HepG2 (cell line): ENCODE data around the gene ARMC8. TPM values are rescaled to one million over a fixed set of nuclear protein-coding genes. Genes with fewer than 3 reads are reported as not detected.
A peak's percentile ranks its signal among the peaks of the same experiment; 100 is the strongest.

ENCODE experiments used
- ATAC-seq: fragments of 200-7000 bp; cut with Tn5 transposase; 3 replicates; pipeline ENCODE4 v1.9.1; 2020; ENCODE audit warnings: mild to moderate bottlenecking, moderate library complexity
- BruUV-seq: library from RNA; stranded (reverse); fragments of 400-500 nt; replicated peaks from 2 replicates; lab custom pipeline; 2021; lab: Mats Ljungman, UMichigan
- CTCF ChIA-PET: fragments of 300-600 bp; formaldehyde crosslinking; extraction: SDS; loops from one replicate; lab custom pipeline; 2021; ENCODE audit warnings: low total read pairs, inconsistent platforms, low intra/inter-chr PET ratio; lab: Yijun Ruan, JAX
- POLR2A ChIA-PET: fragments of 350-600 bp; sonication (Branson Sonifier 250); formaldehyde crosslinking; loops from one replicate; lab custom pipeline; 2020; ENCODE audit warnings: antibody characterized with exemption, inconsistent platforms; lab: Yijun Ruan, JAX
- DNase-seq: peaks from one replicate; pipeline ENCODE4 v3.0.0-alpha.2; 2015; ENCODE audit warnings: low spot score
- FAIRE-seq: peaks from 3 replicates; lab custom pipeline; 2011; peaks lifted over from hg19 to GRCh38; lab: Jason Lieb, UNC
- H2AFZ ChIP-seq: one replicate; pipeline ENCODE4 v1.6.1; 2011; ENCODE audit warnings: low read length, inconsistent platforms
- H3K27ac ChIP-seq: fragments of 300-600 bp; 3 replicates; pipeline ENCODE4 v1.8.0; 2011; ENCODE audit warnings: mixed run types, mild to moderate bottlenecking, mixed read lengths, low read length, inconsistent platforms; ENCODE audit not compliant: insufficient read depth; ENCODE audit errors: extremely low read length
- H3K27me3 ChIP-seq, 2 experiments: fragments of 200-600 bp in 1 of 2; 2 replicates in 1 of 2; 3 replicates in 1 of 2; pipeline versions ENCODE4 v1.6.0 to v1.8.0; 2011; ENCODE audit warnings: low read length in 2 of 2, mild to moderate bottlenecking in 2 of 2, moderate library complexity in 2 of 2, inconsistent platforms in 1 of 2; ENCODE audit not compliant: insufficient read depth in 2 of 2, control insufficient read depth in 1 of 2
- H3K36me3 ChIP-seq, 2 experiments: fragments of 200-600 bp in 1 of 2; replicated peaks in 1 of 2; 2 replicates in 1 of 2; 3 replicates in 1 of 2; pipeline versions ENCODE4 v1.5.1 to v1.8.0; 2011; ENCODE audit warnings: low read length in 2 of 2, inconsistent platforms in 1 of 2; ENCODE audit not compliant: insufficient read depth in 2 of 2, control insufficient read depth in 1 of 2
- H3K4me1 ChIP-seq: 2 replicates; pipeline ENCODE4 v1.5.1; 2012; ENCODE audit warnings: low read length, inconsistent platforms; ENCODE audit not compliant: insufficient read depth
- H3K4me2 ChIP-seq: 2 replicates; pipeline ENCODE4 v1.6.0; 2011; ENCODE audit warnings: low read depth, low read length, inconsistent platforms
- H3K4me3 ChIP-seq, 3 experiments: fragments of 200-600 bp in 1 of 3; sonication (generic), shearing (Covaris generic) in 1 of 3; replicated peaks in 1 of 3; 2 replicates each; pipeline ENCODE4 v1.5.1; 2011 to 2016; ENCODE audit warnings: low read length in 3 of 3, inconsistent platforms in 2 of 3, low read depth in 2 of 3, mild to moderate bottlenecking in 2 of 3, control low read depth in 1 of 3, mixed read lengths in 1 of 3; ENCODE audit not compliant: insufficient read depth in 1 of 3
- H3K79me2 ChIP-seq: one replicate; pipeline ENCODE4 v1.6.1; 2011; ENCODE audit warnings: low read length, inconsistent platforms; ENCODE audit not compliant: insufficient read depth
- H3K9ac ChIP-seq: 2 replicates; pipeline ENCODE4 v1.6.0; 2011; ENCODE audit warnings: mild to moderate bottlenecking, low read depth, low read length, inconsistent platforms; ENCODE audit not compliant: insufficient read depth
- H3K9me3 ChIP-seq: 2 replicates; pipeline ENCODE4 v1.5.1; 2012; ENCODE audit warnings: mild to moderate bottlenecking, low read length
- H4K20me1 ChIP-seq: 2 replicates; pipeline ENCODE4 v1.6.0; 2011; ENCODE audit warnings: inconsistent platforms, mild to moderate bottlenecking, low read length, moderate library complexity; ENCODE audit not compliant: insufficient read depth
- FOSL1 ChIP-seq: sonication (generic); formaldehyde crosslinking; IDR thresholded peaks from 2 replicates; pipeline ENCODE4 v1.9.0; 2021; ENCODE audit warnings: missing genetic modification reagents, borderline replicate concordance
- FOXK1 ChIP-seq: sonication (generic); formaldehyde crosslinking; IDR thresholded peaks from 2 replicates; pipeline ENCODE4 v1.4.0; 2020; ENCODE audit warnings: low read depth, missing genetic modification reagents, borderline replicate concordance
- HNF4G ChIP-seq, 2 experiments: sonication (generic) in 1 of 2; formaldehyde crosslinking in 1 of 2; IDR thresholded peaks; 2 replicates each; pipeline versions ENCODE4 v1.4.0 to v1.6.1; 2011 to 2020; ENCODE audit warnings: borderline replicate concordance in 2 of 2, low read depth in 2 of 2, mild to moderate bottlenecking in 2 of 2, low read length in 1 of 2, missing genetic modification reagents in 1 of 2, moderate library complexity in 1 of 2
- KAT8 ChIP-seq: IDR thresholded peaks from 2 replicates; pipeline ENCODE4 v1.6.1; 2016; ENCODE audit warnings: missing genetic modification reagents, missing compliant biosample characterization
- KLF9 ChIP-seq: IDR thresholded peaks from 2 replicates; pipeline ENCODE4 v1.6.1; 2016; ENCODE audit warnings: low read depth
- NFYB ChIP-seq: sonication (generic); formaldehyde crosslinking; IDR thresholded peaks from 2 replicates; pipeline ENCODE4 v1.4.0; 2020; ENCODE audit warnings: missing genetic modification reagents
- POGZ ChIP-seq: sonication (generic); formaldehyde crosslinking; IDR thresholded peaks from 2 replicates; pipeline ENCODE4 v1.4.0; 2020; ENCODE audit warnings: mild to moderate bottlenecking, missing genetic modification reagents
- STAG1 ChIP-seq: sonication (generic); formaldehyde crosslinking; IDR thresholded peaks from 2 replicates; pipeline ENCODE4 v1.4.0; 2020; ENCODE audit warnings: missing genetic modification reagents
- ZFP90 ChIP-seq: sonication (generic); formaldehyde crosslinking; IDR thresholded peaks from 2 replicates; pipeline ENCODE4 v1.8.0; 2022; ENCODE audit warnings: missing genetic modification reagents, mild to moderate bottlenecking, inconsistent platforms, borderline replicate concordance
- ZNF333 ChIP-seq: sonication (generic); formaldehyde crosslinking; IDR thresholded peaks from 2 replicates; pipeline ENCODE4 v1.4.0; 2020; ENCODE audit warnings: mild to moderate bottlenecking, missing genetic modification reagents, borderline replicate concordance
- ZNF83 ChIP-seq: sonication (generic); formaldehyde crosslinking; IDR thresholded peaks from 2 replicates; pipeline ENCODE4 v1.4.0; 2020; ENCODE audit warnings: missing genetic modification reagents, mild to moderate bottlenecking, borderline replicate concordance
- WGBS: methylation state at CpG from one replicate; pipeline ENCODE4 v1.1.6; 2017; ENCODE audit warnings: low lambda C conversion rate; 5-methylcytosine and 5-hydroxymethylcytosine counted together
- in situ Hi-C: cut with HindIII; loops from 2 replicates; pipeline ENCODE4 v1.10.0; 2017; ENCODE audit warnings: low pct_unique_long_range_greater_than_20kb; ENCODE audit not compliant: extremely low pct_ligation_motif_present
- intact Hi-C: fragments of 100-400 bp; cut with micrococcal nuclease; formaldehyde crosslinking; loops from one replicate; pipeline ENCODE4 v1.10.0; 2022; ENCODE audit not compliant: unreplicated experiment
- polyA plus RNA-seq, 8 experiments: library from polyadenylated mRNA; depleted of rRNA in 3 of 8; stranded (reverse) in 7 of 8; unstranded in 1 of 8; fragments of >200 nt; fragmentation: Illumina TruSeq in 4 of 8; extraction: Trizol in 4 of 8; gene quantifications; 2 replicates each; pipeline versions ENCODE4 v1.2.1 to v1.2.3, GENCODE V29; 2011 to 2016; ENCODE audit warnings: low read depth in 4 of 8, missing spikeins in 1 of 8, mixed read lengths in 1 of 8; ENCODE audit not compliant: insufficient read depth in 1 of 8
- total RNA-seq, 5 experiments: library from RNA; depleted of rRNA; stranded (reverse); fragments of >200 nt; fragmentation: Illumina TruSeq; extraction: Trizol; gene quantifications; 2 replicates each; pipeline ENCODE4 v1.2.3, GENCODE V29; 2016; ENCODE audit warnings: low read depth in 1 of 5
- TF ChIP-seq, protein P1 (sequence below): sonication (generic); formaldehyde crosslinking; IDR thresholded peaks from 2 replicates; pipeline ENCODE4 v1.5.0; 2020; ENCODE audit warnings: mild to moderate bottlenecking, missing genetic modification reagents, borderline replicate concordance
- TF ChIP-seq, protein P2 (sequence below): sonication (generic); formaldehyde crosslinking; IDR thresholded peaks from 2 replicates; pipeline ENCODE4 v1.4.0; 2020; ENCODE audit warnings: missing genetic modification reagents, borderline replicate concordance
- TF ChIP-seq, protein P3 (sequence below): sonication (generic); formaldehyde crosslinking; IDR thresholded peaks from 2 replicates; pipeline ENCODE4 v1.5.0; 2020; ENCODE audit warnings: mild to moderate bottlenecking, missing genetic modification reagents, moderate library complexity

Gene ARMC8
- total and polyA plus RNA-seq, 2 of the 13 experiments (the other 11 are each of a cell fraction or from before 2014, with no cell fraction given), result 38.9 to 55.3 TPM

DNA sequence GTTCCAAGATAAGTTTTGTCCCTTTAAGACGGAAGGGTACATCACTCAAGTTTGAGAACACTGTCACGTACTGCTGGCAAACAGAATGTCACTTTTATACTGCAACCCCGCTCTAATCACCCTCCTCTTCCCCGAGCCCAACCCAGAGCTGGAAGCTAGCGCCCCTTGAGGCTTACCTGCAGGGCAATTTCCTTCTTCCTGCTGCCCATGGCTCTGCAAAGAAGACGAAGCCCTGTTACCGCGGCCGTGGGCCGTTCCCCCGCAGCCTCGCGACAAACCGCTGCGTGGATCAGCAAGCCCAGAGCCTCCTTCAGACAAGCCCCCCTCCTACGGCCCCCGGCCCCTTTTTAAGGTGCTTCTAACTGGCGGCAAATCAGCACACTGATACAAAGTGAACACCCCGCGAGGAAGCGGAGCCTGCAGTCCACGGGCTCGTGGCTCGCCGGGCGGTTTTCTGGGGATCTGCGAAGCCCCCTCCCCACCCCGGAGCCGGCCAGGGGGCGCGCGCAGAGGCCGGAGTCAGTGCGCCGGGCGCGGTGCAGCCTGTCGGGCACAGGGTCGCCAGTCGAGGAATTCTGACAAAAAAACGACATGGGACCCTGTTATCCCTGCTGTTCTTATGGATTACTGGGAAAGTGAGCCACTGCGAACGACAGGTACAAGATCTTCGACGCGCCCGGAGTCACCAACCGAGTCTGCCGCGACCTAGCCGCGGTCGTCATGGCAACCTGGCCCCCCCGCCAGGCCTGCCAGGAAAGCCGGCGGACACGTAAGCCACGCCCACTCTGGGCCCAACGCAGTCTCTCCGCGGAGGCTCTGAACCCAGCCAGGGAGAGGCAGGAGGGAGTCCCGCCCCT lies 142.3 kb downstream of the ARMC8 start, which contains the start of gene NME9:
Gene NME9, minus strand, starts transcription at position 725 of the 857 bp plus-strand sequence. Its CDS starts 516 bp downstream, at position 209.
- Histone ChIP-seq H3K79me2 (no peaks in the 10 kb centered on the region), H3K9ac (peak within 1 kb of the TSS; percentile 27; the same call in 1 of the 2 replicates), H3K4me2 (peak within 1 kb of the TSS; percentile 89), H3K27me3 (no peaks in the 10 kb centered on the region), H3K9me3 (no peaks in the 10 kb centered on the region), H3K4me3 (peak within 1 kb of the TSS; percentile 60 to 71 (median 64)), H3K27ac (no peak within 1 kb of the TSS), H4K20me1 (no peaks in the 10 kb centered on the region), H2AFZ (peak within 1 kb of the TSS; percentile 3), H3K4me1 (peaks cover 14% of the 10 kb centered on the region), H3K36me3 (no peaks in the 10 kb centered on the region)
- no TSS peak for BruUV-seq
- ATAC-seq (peak; percentile 97), FAIRE-seq (peak; percentile 60), DNase-seq (peak; percentile 87)
- CTCF ChIA-PET, result no interaction called here
- intact Hi-C loops, result loop anchor here (1.0 to 5.0 kb wide), 3 partner anchors 62 to 261 kb away; no protein-coding TSS in a partner anchor
- POLR2A ChIA-PET, result interaction anchor here (0.9 kb wide), 1 partner anchor 18 kb away, joined by 3 read pairs; no protein-coding TSS in a partner anchor
- in situ Hi-C loops, result loop anchor here (10.0 kb wide), 1 partner anchor 145 kb away; the partner anchor contains the start of gene ARMC8
- WGBS, result under 1% methylated on average over 24 of the region's 62 CpGs
- TF ChIP-seq ZNF83 (CRISPR knock-in tag), result no peak
- TF ChIP-seq ZFP90, result no peak
- TF ChIP-seq FOXK1, result 0 out of 2 replicates have a peak, but pooled peaks have one; percentile 37
- 0 out of 2 replicates have a peak, but pooled peaks have one; percentile 10 for TF ChIP-seq POGZ (CRISPR knock-in tag)
- peak; percentile 61; the same call in 1 of the 2 replicates for TF ChIP-seq NFYB
- TF ChIP-seq KLF9, result 0 out of 2 replicates have a peak, but pooled peaks have one; percentile 73
- peak; percentile 56 for TF ChIP-seq STAG1 (CRISPR knock-in tag)
- TF ChIP-seq, protein P1, sequence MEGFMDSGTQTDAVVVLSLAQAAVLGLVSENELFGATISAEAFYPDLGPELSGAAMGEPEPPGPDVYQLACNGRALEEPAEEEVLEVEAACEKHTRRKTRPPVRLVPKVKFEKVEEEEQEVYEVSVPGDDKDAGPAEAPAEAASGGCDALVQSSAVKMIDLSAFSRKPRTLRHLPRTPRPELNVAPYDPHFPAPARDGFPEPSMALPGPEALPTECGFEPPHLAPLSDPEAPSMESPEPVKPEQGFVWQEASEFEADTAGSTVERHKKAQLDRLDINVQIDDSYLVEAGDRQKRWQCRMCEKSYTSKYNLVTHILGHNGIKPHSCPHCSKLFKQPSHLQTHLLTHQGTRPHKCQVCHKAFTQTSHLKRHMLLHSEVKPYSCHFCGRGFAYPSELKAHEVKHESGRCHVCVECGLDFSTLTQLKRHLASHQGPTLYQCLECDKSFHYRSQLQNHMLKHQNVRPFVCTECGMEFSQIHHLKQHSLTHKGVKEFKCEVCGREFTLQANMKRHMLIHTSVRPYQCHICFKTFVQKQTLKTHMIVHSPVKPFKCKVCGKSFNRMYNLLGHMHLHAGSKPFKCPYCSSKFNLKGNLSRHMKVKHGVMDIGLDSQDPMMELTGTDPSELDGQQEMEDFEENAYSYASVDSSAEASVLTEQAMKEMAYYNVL, result no peak
- TF ChIP-seq, protein P2, sequence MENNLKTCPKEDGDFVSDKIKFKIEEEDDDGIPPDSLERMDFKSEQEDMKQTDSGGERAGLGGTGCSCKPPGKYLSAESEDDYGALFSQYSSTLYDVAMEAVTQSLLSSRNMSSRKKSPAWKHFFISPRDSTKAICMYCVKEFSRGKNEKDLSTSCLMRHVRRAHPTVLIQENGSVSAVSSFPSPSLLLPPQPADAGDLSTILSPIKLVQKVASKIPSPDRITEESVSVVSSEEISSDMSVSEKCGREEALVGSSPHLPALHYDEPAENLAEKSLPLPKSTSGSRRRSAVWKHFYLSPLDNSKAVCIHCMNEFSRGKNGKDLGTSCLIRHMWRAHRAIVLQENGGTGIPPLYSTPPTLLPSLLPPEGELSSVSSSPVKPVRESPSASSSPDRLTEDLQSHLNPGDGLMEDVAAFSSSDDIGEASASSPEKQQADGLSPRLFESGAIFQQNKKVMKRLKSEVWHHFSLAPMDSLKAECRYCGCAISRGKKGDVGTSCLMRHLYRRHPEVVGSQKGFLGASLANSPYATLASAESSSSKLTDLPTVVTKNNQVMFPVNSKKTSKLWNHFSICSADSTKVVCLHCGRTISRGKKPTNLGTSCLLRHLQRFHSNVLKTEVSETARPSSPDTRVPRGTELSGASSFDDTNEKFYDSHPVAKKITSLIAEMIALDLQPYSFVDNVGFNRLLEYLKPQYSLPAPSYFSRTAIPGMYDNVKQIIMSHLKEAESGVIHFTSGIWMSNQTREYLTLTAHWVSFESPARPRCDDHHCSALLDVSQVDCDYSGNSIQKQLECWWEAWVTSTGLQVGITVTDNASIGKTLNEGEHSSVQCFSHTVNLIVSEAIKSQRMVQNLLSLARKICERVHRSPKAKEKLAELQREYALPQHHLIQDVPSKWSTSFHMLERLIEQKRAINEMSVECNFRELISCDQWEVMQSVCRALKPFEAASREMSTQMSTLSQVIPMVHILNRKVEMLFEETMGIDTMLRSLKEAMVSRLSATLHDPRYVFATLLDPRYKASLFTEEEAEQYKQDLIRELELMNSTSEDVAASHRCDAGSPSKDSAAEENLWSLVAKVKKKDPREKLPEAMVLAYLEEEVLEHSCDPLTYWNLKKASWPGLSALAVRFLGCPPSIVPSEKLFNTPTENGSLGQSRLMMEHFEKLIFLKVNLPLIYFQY, result 0 out of 2 replicates have a peak, but pooled peaks have one; percentile 11
- TF ChIP-seq KAT8, result 0 out of 2 replicates have a peak, but pooled peaks have one; percentile 22
- TF ChIP-seq, protein P3, sequence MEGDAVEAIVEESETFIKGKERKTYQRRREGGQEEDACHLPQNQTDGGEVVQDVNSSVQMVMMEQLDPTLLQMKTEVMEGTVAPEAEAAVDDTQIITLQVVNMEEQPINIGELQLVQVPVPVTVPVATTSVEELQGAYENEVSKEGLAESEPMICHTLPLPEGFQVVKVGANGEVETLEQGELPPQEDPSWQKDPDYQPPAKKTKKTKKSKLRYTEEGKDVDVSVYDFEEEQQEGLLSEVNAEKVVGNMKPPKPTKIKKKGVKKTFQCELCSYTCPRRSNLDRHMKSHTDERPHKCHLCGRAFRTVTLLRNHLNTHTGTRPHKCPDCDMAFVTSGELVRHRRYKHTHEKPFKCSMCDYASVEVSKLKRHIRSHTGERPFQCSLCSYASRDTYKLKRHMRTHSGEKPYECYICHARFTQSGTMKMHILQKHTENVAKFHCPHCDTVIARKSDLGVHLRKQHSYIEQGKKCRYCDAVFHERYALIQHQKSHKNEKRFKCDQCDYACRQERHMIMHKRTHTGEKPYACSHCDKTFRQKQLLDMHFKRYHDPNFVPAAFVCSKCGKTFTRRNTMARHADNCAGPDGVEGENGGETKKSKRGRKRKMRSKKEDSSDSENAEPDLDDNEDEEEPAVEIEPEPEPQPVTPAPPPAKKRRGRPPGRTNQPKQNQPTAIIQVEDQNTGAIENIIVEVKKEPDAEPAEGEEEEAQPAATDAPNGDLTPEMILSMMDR (CRISPR knock-in tag), result peak; percentile 77
- peak; percentile 63; the same call in 1 of the 2 replicates for TF ChIP-seq ZNF333 (CRISPR knock-in tag)
- TF ChIP-seq HNF4G (IDR thresholded peaks at IDR 0.05; ENCODE audit: borderline replicate concordance, low read depth, low read length), result no peak
- TF ChIP-seq HNF4G (CRISPR knock-in tag; IDR thresholded peaks at IDR 0.05; ENCODE audit: borderline replicate concordance, low read depth), result peak; percentile 36; the same call in 1 of the 2 replicates
- TF ChIP-seq FOSL1 (CRISPR knock-in tag), result no peak
